SH-SY5Y (cell line): ENCODE results near the gene TTLL3.

Experiments
- GATA2 ChIP-seq: IDR thresholded peaks from 2 replicates; pipeline ENCODE4 v1.6.1; 2011; ENCODE audit warnings: mild to moderate bottlenecking, low read depth, low read length
- GATA3 ChIP-seq: IDR thresholded peaks from 2 replicates; pipeline ENCODE4 v1.6.1; 2011; ENCODE audit warnings: low read depth, mild to moderate bottlenecking, low read length, moderate library complexity

TTLL3 gene

DNA sequence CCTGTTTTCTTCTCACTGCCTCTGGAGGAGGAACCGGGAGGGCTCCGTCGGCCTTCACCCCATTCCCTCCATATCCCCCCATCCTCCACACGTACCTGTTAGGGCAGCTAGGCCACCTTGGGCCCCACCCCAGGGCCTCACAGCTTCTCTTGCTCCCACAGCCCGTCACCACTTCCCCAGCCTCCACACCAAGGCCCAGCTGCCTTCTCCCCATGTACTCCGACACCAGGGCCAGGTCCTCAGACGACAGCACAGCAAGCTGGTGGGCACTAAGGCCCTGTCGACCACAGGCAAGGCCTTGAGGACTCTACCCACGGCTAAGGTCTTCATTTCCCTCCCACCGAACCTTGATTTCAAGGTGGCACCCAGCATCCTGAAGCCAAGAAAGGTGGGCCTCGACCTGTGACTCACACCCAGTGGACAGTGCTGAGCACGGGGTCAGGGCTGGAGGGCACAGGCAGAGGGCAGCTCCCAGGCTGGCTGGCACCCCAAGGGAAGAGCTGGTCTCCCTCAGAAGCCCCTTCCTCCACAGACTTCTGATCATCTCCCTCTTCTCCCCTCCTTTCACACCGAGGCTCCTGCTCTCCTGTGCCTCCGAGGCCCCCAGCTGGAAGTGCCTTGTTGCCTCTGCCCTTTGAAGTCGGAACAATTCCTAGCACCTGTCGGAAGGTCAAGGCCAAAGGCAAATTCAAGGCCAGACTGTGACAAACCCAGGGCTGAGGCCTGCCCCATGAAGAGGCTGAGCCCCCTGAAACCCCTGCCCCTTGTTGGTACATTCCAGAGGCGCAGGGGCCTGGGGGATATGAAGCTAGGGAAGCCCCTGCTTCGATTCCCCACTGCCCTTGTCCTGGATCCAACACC, 24.7 kb downstream of the TTLL3 start:
- TF ChIP-seq GATA2, result no peak
- TF ChIP-seq GATA3, result no peak

DNA sequence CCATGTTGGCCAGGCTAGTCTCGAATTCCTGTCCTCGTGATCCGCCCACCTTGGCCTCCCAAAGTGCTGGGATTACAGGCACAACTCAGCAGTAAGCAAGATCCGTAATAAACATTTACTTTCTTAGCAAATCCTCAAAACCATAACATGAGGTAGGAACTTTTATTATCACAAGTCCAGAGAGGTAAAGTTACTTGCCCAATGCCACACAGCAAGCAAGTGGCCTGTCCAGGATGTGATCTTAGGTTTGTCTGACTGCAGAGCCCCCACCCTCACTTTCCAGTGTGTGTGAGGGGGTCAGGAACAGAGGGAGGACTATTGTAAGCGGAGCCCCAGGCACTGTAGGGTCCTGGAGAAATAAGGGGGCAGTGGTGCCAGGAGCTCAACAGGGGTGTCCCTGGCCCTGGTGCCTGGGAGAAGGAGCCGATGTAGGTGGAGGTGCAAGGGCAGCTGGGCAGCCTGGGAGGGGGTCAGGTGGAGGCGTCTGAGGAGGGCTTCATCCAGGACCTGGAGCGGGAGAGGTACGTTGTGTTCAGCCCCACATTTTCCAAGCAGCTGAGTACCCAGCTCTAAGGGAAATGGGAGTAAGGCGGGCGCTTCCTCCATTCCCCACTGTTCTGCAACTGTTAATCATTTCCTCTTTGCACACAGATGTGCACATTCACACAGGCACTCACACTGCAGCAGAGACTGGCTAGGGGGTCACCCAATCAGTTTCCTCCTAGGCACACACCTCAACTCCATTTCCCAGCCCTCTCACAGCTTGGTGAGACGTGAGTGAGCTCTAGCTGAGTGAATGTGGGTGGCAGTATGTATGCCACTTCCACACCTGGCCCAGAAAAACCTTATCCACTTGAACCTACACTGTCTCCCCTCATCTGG, 27.9 kb downstream of the TTLL3 start:
- TF ChIP-seq GATA3 (no peak), GATA2 (no peak)

- TF ChIP-seq GATA2, result no peak
- no peak for TF ChIP-seq GATA3
Observed at GRCh38 chr3:9838856-9839255, 28.8 kb downstream of the TTLL3 start.

GRCh38 chr3:9841015-9841414, 31.0 kb downstream of the TTLL3 start:
- TF ChIP-seq GATA2 (no peak), GATA3 (no peak)

- no peak for TF ChIP-seq GATA3
- no peak for TF ChIP-seq GATA2
Observed at GRCh38 chr3:9843715-9844438, 33.8 kb downstream of the TTLL3 start, which contains the start of gene RPUSD3. RPUSD3 (minus strand) TSS chr3:9844008; CDS start chr3:9843990, 18 bp downstream.

DNA sequence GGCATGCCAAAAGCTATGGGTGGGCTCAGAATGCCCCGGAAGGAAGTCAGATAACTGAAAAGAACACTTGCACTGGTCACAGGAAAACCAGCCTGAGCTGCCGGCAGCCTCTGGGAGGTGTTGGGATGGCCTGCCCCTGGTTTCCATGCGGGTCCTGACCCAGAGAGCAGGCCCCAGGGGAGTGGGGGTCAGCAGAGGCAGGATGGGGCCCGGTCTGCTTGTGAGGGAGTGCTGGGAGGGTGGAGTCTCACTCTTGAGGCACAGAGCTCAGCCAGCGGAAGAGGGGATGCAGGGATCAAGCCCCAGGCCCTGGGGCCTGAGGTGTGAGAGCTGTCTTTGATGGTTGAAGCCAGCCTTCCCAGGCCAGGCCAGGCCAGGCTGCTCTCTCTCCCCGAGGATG, 36.2 kb downstream of the TTLL3 start:
- no peak for TF ChIP-seq GATA3
- TF ChIP-seq GATA2, result no peak

GRCh38 chr3:9846931-9847488, 36.9 kb downstream of the TTLL3 start:
- TF ChIP-seq GATA3, result no peak
- no peak for TF ChIP-seq GATA2

- TF ChIP-seq GATA2, result 0 out of 2 replicates have a peak, but pooled peaks have one; percentile 16
Observed at GRCh38 chr3:9851926-9852325, 41.9 kb downstream of the TTLL3 start.

GRCh38 chr3:9852528-9852927, 42.5 kb downstream of the TTLL3 start:
- TF ChIP-seq GATA2, result no peak

DNA sequence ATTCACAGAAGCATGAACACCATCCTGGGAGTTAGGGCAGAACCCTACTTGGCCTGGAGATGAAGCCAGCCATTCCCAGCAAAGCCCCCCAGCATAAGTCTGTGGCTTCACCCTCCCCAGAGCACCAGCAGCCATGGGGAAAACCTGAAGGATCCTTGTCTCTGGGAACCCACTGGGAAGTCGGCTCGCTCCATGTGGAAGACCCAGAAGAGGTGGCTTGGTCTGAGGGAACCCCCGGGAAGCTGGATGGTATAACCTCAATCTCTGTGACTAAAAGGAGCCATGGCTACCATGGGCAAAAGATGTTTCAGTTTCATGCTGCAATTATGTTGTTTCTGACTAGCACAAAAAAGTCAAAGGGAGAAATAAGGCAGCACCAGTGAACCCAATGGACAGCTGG, 45.5 kb downstream of the TTLL3 start:
- TF ChIP-seq GATA3, result no peak
- TF ChIP-seq GATA2, result no peak

- TF ChIP-seq GATA2, result no peak
- TF ChIP-seq GATA3, result no peak
Observed at GRCh38 chr3:9859530-9860025, 49.5 kb downstream of the TTLL3 start.

GRCh38 chr3:9861201-9861600, 51.1 kb downstream of the TTLL3 start:
- no peak for TF ChIP-seq GATA3
- no peak for TF ChIP-seq GATA2

DNA sequence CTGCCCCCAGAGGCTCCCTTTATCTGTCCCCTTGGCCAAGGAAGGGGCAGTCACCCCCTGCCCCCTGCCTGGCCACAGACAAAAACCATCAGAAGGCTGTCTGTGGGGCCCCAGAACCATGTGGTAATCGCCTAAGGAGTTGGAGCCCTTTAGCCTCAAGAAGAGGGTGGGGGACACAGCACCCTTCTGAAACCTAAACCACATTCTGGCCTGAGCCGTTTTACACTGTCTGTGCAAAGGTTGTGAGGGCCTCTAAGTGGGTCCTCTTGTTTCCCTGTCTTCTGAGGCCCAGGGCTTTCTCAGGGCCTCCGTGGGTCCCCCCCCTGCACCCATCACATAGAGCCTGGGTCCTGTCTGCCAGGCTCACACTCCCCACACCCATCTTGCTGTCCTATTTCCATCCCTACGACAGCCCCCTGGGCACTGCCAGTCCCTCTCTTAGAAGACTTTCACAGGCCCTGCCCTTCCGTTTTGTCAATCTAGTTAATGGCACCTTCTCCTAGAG, 51.6 kb downstream of the TTLL3 start:
- no peak for TF ChIP-seq GATA3
- TF ChIP-seq GATA2, result no peak
